Stimulated activated CD8-positive, alpha-beta memory T cell treated with anti-CD3 and anti-CD28 coated beads, Interleukin-4, amount 100 ng/mL, for 1 hour (primary cell): ENCODE measurements around the gene DPM1.

Source experiments
- DNase-seq, 2 donors: peaks; one replicate each; pipeline ENCODE4 v3.0.0-alpha.2; 2020; ENCODE audit warnings: low read depth in 2 of 2, low spot score in 1 of 2

Gene DPM1

GRCh38 chr20:50900261-50900660, 58.1 kb downstream of the DPM1 start:
- no peak for DNase-seq

DNA sequence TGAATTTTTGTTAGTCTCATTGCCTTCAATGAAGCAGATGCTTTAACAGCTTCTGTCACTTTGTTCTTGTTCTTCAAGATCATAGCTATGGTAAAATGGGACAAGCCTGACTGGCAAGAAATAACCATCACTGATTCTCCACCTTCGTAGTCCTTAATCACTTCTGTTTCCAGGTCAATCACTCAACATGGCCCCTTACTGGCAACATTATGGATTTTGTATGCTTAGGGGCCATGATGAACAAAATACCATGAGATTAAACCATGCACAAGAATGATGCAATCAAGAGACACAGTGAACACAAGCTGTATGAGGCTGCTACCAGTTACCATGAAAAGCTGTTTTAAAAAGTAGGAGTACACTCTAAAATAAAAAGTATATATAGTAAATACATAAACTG, 59.9 kb downstream of the DPM1 start:
- DNase-seq = no peak

DNA sequence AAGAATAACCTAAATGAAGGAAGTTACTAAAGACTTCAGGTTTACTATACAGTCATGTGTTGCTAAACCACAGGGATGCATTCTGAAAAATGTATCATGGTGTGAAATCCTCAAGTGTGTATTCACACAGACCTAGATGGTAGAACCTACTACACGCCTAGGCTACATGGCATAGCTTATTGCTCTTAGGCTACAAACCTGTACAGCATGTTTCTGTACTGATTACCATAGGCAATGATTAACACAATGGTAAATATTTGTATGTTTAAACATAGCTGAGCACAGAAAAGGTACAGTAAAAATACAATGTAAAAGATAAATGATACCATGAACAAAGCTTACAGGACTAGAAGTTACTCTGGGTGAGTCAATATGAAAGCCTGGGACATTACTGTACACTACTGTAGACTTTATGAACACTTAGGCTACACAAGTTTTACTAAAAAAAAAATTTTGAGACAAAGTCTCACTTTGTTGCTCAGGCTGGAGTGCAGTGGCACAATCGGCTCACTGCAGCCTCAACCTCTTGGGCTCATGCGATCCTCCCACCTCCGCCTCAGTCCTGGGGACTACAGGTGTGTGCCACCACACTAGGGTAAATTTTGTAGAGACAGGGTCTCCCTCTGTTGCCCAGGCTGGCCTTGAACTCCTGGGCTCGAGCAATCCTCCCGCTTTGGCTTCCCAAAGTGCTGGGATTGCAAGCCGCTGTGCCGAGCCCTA, 63.1 kb downstream of the DPM1 start:
- no peak for DNase-seq

DNA sequence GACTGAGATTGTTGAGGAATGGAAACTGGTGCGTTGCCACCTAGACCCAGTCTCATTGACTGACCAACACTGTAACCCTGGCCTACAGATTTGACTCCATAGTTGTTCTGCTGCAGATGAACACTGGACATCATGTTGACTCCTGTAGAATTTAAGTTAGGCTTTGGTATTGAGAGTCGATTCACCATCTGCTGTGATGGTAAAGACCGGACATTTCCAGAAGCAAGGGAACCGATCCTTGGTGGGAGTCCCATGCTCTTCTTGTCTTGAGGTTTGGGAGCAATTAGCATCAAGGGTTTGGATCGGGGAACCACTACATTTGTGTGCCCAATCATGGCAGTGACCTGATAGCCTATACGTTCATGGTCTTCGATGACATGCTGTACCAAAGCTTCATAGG, 64.7 kb downstream of the DPM1 start:
- DNase-seq = no peak

DNA sequence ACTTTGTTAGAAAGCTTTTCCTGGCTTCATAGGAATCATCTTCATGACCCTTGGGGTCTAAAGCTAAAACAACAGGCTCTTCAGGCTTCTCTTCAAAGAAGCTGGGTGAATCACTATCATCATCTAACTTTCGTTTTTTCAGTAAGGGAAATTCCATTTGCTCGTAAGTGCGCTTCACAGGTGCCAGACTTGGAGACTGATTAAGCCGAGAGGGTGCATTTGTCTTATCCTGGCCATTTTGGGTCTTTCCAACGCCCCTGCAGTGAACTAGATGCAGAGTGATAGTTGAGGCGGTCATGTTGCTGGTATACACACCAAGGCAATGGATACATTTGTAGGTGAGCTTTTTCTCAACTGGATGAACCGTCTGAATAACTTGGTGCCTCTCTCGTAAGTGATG, 65.9 kb downstream of the DPM1 start:
- no peak for DNase-seq

DNA sequence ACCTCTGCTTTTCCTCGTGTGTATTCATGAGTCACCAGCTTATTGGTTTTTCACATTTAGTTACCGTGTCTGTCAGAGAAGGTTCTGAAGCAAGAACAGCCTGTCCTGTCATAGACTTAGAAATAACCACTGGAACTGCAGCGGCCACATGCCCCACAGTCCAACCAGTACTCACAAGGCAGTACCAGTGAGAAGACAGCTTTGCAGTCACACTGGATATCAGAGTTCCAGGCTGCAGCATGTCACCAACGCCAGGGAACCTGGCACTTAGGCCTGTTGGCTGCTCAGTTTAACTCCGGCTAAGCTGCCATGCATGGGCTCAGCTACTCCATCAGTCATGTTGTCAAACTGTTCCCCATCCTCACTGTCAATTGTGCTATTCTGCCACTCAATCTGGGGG, 67.2 kb downstream of the DPM1 start:
- DNase-seq = no peak

GRCh38 chr20:50887576-50887975, 70.8 kb downstream of the DPM1 start:
- DNase-seq = no peak

GRCh38 chr20:50886184-50886790, 72.0 kb downstream of the DPM1 start:
- no peak for DNase-seq

GRCh38 chr20:50885781-50886180, 72.6 kb downstream of the DPM1 start:
- DNase-seq = no peak

DNA sequence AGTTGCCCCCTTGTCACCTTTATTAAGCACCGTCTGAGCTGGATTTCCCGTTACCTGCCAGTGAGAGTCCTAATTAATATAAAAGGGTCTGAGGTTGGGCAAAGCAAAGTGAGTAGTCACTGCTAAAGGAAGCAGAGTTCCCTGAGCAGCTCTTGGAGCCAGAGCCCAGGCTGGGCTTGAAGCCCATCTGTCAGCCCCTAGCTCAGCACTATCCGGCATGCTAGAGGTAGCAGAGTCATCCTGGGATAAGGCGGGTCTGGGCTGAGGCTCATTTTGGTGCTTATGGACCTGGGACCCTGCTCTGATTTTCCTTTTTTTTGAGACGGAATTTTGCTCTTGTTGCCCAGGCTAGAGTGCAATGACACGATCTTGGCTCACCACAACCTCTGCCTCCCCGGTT, 73.3 kb downstream of the DPM1 start:
- DNase-seq = no peak
